Stimulated activated CD8-positive, alpha-beta memory T cell treated with anti-CD3 and anti-CD28 coated beads, Interleukin-7, amount 100 ng/mL, for 48 hours (primary cell): ENCODE measurements around the gene HSD11B1L.

ENCODE experiments used
- DNase-seq, 2 donors: peaks; one replicate each; pipeline ENCODE4 v3.0.0-alpha.2; 2020; ENCODE audit warnings: low read depth in 1 of 2; ENCODE audit errors: extremely low read depth in 1 of 2

The HSD11B1L gene

GRCh38 chr19:5666921-5667610, 13.8 kb upstream of the HSD11B1L start:
- DNase-seq = no peak

GRCh38 chr19:5667751-5668271, 13.0 kb upstream of the HSD11B1L start:
- no peak for DNase-seq

DNA sequence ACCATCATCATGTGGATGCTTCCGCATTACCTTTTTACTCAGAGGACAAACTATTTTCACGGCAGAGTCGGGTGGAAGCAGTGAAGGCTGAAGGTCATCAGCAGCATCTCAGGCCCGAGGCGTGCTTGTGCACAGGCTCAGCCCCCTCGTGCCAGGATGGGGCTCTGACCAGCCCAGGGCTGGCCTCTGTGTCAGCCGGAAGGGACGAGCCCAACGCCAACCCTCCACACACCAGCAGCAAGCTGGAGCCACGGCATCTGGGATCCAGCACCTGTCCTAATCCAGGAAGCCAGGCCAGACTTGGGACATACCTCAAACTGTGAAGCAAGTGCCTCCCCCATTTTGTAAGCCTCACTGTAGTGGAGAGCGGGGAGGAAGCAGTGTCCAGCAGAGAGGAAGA, 11.6 kb upstream of the HSD11B1L start:
- DNase-seq = no peak

GRCh38 chr19:5671600-5671999, 9.2 kb upstream of the HSD11B1L start:
- no peak for DNase-seq

DNA sequence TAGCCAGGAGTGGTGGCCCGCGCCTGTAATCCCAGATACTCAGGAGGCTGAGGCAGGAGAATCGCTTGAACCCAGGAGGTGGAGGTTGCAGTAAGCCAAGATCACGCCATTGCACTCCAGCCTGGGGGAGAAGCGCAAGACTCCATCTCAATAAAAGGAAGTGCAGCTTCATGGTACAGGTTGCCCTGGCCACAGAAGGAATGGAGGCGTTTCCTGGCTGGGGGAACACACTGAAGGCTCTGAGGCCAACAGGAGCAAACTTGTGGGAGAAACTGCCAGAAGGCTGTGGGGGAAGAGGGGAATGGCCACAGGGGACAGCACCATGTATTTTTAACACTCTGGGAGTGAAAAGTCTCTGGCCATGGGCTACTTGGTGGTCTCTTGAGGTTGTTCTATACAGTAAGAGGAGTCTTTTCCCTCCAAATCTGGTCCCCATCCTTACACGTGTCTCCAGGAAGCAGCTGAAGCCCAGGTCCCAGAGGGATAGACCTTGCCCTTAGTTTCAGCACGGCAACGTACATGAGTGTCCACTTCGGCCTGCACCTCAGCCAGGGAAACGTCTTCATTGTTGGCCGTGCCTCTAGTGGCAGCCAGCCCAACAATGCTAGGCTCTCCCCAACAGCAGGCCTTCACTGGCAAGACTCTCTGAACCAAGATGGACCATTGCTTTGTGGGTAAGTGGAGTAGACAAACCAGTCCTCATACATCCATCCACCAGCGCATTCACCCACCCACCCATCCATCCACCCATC, 7.9 kb upstream of the HSD11B1L start:
- no peak for DNase-seq

DNA sequence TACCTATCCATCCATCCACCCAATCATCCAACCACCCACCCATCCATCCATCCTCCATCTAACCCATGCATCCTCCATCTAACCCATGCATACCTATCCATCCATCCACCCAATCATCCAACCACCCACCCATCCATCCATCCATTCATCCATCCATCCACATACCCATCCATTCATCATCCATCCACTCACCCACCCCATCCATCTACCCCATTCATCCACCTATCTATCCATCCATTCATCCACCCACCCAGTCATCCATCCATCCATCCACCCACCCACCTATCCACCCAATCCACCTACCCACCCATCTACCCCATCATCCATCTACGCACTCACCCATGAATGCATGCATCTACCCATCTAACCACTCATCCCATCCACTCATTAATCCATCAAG, 7.1 kb upstream of the HSD11B1L start:
- DNase-seq = no peak

DNA sequence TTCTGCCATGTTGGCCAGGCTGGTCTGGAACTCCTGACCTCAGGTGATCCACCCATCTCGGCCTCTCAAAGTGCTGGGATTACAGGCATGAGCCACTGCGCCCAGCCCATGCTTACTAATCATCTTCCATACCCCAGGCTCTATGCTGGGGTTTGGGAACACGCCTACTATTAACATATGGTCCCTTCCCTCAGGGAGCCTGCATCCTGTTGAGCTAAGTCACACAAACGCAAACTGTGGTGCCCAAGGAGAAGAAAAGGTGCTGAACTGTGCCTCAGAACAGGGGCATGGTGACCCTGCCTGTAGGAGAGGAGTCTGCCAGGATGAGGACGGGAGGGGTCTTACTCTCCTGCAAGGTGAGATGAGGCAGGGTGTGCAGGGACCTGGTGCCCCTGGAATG, 6.1 kb upstream of the HSD11B1L start:
- DNase-seq = no peak

GRCh38 chr19:5676105-5676771, 4.6 kb upstream of the HSD11B1L start:
- no peak for DNase-seq

GRCh38 chr19:5676772-5677105, 4.1 kb upstream of the HSD11B1L start:
- no peak for DNase-seq

GRCh38 chr19:5677136-5677535, 3.7 kb upstream of the HSD11B1L start:
- no peak for DNase-seq

DNA sequence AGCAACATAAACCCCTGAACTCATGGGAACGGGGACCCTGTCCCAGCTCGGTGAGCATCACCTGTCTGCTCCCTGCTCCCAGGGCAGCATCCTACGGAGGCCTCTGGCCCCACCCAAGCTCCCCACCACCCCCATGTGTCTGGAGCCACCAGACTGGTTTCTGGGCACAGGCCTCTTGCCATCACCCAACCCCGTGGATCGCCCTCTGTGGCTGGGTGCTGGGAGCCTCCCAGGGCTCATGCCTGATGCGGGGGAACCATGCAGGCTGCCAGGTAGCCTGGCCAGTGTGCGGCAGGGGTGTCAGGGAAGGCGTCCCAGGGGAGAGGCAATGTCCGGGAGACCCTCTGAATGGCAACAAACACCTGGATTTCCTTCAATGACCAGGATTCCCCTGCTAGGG, 3.2 kb upstream of the HSD11B1L start:
- no peak for DNase-seq

- no peak for DNase-seq
These were observed 2.6 kb upstream of the HSD11B1L start for GRCh38 chr19:5678071-5678718.

DNA sequence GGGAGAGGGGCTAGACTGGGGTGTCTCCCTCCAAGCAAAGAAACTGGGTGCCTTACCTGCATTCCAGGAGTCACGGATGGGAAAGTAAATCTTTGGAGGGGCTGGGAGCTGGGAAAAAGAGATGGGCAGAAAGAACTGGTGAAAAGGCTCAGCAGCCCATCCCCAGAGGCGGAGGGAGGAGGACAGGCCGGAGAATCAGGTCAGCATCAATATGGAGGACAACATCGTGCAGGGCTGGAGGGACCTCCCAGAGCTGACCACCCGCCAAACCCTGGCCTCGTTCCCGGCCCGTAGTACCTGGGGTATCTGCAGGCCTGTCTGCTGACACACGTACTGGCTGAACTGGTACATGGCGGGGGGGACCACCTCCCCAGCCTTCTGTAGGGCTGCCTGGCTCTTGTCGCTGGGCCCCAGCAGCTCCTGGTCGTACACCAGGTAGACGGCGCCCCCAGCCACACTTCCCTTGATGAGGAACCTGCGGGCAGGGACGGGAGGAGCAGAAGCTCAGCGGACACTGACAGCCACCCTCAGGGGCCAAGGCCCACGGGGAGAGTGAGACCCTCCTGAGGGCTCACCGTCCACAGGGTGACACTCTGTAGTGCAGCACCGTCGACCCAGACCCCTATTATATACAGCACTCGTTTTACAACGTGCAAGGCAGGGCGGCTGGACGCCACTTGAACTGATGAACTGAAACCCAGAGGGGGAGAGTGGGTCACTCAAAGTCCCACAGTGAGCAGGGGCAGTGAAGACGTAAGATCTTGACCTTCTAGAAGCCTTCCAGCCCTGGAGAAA, 1.3 kb upstream of the HSD11B1L start:
- DNase-seq = no peak

DNA sequence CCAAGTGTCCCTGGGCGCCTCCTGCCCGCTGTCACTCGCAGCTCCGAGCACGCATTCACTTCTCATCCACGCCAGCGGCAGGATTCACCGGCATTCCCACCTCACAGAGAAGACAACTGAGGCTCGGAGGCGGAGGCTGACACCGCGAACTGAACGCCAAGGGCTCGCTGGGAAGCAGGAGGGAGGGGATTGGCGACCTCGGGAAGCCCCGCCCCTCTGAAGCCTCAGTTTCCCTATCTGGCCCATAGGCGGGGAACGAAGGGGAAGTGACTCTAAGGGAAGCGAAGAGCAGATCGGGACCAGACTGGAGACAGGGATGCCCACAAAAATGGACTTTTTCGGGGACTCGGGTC, 767 bp upstream of the HSD11B1L start:
- no peak for DNase-seq

DNA sequence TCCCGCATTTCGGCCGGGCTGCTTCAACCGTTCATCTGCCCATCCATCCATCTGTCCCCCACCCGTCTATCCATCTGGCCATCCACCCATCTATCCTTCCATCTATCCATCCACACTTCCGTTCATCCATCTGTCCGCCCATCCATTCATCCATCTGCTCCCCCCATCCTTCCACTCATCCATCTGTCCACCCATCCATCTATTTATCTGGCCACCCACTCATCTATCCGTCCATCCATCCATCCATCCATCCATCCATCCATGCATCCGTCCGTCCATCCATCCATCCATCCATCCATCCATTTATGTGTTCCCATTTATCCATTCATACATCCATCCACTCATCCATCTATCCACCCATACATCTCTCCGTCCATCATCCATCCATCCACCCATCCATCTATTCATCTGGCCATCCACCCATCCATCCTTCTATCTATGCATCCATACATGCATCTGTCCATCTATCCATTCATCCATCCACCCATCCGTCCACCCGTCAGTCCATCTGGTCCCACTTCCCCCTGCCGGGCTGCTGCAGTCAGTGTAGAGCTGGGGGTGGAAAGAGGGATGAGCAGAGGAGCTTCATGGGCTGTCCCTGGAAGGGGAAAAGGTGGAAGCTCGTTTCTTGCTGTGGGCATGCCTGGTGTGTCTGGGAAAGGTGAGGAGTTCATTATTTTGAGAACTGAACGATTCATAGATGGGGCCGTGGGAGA, 722 bp downstream of the HSD11B1L start:
- no peak for DNase-seq

- no peak for DNase-seq
These were observed 1.3 kb downstream of the HSD11B1L start for GRCh38 chr19:5682107-5682482.

DNA sequence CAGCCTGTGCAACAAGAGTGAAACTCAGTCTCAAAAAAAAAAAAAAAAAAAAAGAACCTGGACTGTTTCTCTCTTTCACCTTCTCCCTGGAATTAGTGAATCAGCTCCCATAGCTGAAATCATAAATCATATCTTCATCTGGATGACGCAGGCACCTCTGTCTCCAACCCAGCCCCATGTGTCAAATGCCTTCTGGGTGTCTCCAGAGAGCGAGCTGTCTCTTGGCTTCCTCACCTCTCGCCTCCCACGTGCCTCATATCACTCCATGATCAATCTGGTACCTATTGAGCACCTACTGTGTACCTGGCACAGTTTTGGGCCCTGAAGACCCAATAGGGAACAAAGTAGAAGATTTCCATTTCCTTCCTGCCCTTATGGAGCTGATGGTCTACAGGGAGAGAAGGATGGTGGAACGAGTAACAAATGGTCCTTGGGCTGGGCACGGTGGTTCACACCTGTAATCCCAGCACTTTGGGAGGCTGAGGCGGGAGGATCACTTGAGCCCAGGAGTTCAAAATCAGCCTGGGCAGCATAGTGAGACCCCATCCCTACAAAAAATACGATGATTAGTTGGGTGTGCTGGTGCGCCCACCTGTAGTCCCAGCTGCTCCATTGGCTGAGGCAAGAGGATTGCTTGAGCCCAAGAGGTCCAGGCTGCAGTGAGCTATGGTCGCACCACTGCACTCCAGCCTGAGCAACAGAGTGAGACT, 2.5 kb downstream of the HSD11B1L start:
- no peak for DNase-seq

DNA sequence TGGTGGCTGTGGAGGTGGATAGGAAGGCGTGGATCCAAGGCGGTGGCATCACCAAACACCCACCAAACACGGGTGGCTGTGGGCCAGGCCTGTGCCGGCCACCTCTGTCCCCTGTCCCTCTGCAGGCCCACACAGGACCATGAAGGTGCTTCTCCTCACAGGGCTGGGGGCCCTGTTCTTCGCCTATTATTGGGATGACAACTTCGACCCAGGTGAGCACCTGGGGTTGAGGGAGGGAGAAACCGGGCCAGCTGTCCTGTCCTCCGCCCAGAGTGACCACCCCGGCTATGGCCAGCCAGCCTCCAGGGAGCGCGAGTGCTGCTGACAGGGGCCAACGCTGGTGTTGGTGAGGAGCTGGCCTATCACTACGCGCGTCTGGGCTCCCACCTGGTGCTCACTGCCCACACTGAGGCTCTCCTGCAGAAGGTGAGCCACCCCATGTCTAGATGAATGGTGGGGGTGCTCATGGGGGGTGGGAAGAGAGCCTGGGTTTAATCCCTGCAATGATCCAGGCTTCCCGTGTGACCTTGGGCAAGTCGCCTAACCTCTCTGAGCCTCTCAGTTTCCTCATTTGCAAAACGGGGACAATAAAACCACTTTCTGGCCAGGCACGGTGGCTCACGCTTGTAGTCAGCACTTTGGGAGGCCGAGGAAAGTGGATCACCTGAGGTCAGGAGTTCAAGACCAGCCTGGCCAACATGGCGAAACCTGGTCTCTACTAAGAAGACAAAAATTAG, 4.0 kb downstream of the HSD11B1L start:
- DNase-seq = no peak

DNA sequence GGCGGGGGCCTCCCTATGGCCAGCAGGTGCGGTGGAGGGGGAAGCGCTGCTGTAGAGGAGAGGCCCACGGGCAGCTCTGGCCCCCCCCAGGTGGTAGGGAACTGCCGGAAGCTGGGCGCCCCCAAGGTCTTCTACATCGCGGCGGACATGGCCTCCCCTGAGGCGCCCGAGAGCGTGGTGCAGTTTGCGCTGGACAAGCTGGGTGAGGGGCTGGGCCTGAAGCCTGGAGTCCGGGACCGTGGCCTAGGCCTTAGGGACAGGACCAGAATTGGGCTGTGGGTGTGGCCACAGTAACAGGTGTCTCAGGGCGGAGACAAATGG, 5.5 kb downstream of the HSD11B1L start:
- no peak for DNase-seq
